ENCODE measurements around the gene DPH7.
"Not testable (repeated sequence)": the region's sequence is repeated elsewhere in the genome, so short reads cannot be mapped to it uniquely, and the experiment has no call there.

The DPH7 gene

GRCh38 chr9:137535120-137535428 lies 43.7 kb downstream of the DPH7 start:
- no peak for DNase-seq
- Mint-ChIP-seq H3K9me3 (peaks cover 13% of the 10 kb centered on the region), H3K4me1 (peaks cover 43% of the 10 kb centered on the region), H3K4me3 (no peak overlapping the region), H3K27me3 (peaks cover 13% of the 10 kb centered on the region), H3K36me3 (peaks cover 16% of the 10 kb centered on the region), H3K27ac (peak overlapping the region; percentile 55)
- CTCF ChIA-PET = interaction anchor here (0.6 to 1.1 kb wide), 8 partner anchors 11 to 92 kb away, joined by 3 to 8 read pairs (median 4); partner anchors contain the start of genes MRPL41 and PNPLA7

DNA sequence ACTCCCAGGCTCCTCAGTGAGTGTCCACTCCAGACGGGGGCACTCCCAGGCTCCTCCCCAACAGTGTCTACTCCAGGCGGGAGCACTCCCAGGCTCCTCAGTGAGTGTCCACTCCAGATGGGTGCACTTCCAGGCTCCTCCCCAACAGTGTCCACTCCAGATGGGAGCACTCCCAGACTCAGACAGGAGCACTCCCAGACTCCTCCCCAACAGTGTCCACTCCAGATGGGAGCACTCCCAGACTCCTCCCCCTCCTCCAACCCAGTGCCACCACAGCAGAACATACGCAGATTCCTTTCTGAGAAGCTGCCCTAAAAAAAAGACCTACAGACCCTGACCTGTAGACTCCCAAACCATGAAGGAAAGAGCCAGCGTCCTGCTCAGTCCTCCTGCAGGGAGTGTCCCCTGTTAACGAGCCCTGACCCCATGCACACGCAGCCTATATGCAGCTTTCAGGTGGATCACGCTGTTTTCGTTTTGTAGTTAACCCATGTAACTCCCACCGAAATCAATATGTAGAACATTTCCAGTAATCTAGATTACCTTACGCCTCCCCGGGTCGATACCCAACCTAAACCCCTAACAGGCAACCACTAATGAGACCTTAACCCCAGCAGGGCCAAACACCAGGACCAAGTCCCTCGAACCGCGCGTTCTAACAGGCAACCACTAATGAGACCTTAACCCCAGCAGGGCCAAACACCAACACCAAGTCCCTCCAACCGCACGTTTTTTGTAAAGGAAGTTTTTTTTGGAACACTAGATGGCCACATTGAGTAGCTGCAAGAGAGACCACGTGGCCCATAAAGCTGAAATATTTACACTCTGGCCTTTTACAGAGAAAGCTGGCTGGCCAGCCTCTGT lies 44.2 kb downstream of the DPH7 start:
- peaks cover 16% of the 10 kb centered on the region for H3K36me3 Mint-ChIP-seq
- peaks cover 43% of the 10 kb centered on the region for H3K4me1 Mint-ChIP-seq
- peaks cover 13% of the 10 kb centered on the region for H3K27me3 Mint-ChIP-seq
- no peak for DNase-seq
- H3K4me3 Mint-ChIP-seq = no peak overlapping the region
- CTCF ChIA-PET = interaction anchor here (0.6 to 1.1 kb wide), 8 partner anchors 12 to 93 kb away, joined by 3 to 8 read pairs (median 4); partner anchors contain the start of genes MRPL41 and PNPLA7
- H3K9me3 Mint-ChIP-seq = peaks cover 13% of the 10 kb centered on the region
- H3K27ac Mint-ChIP-seq = peak overlapping the region; percentile 66

DNA sequence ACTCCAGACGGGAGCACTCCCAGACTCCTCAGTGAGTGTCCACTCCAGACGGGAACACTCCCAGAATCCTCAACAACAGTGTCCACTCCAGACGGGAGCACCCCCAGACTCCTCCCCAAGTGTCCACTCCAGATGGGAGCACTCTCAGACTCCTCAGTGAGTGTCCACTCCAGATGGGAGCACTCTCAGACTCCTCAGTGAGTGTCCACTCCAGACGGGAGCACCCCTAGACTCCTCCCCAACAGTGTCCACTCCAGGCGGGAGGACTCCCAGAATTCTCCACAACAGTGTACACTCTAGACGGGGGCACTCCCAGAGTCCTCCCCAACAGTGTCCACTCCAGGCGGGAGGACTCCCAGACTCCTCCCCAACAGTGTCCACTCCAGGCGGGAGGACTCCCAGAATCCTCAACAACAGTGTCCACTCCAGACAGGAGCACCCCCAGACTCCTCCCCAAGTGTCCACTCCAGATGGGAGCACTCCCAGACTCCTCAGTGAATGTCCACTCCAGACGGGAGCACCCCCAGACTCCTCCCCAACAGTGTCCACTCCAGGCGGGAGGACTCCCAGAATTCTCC lies 45.7 kb downstream of the DPH7 start:
- peaks cover 13% of the 10 kb centered on the region for H3K9me3 Mint-ChIP-seq
- H3K27me3 Mint-ChIP-seq = peaks cover 13% of the 10 kb centered on the region
- CTCF ChIA-PET, H3K27ac Mint-ChIP-seq, H3K4me3 Mint-ChIP-seq, DNase-seq: not testable (repeated sequence)
- peaks cover 16% of the 10 kb centered on the region for H3K36me3 Mint-ChIP-seq
- peaks cover 43% of the 10 kb centered on the region for H3K4me1 Mint-ChIP-seq

DNA sequence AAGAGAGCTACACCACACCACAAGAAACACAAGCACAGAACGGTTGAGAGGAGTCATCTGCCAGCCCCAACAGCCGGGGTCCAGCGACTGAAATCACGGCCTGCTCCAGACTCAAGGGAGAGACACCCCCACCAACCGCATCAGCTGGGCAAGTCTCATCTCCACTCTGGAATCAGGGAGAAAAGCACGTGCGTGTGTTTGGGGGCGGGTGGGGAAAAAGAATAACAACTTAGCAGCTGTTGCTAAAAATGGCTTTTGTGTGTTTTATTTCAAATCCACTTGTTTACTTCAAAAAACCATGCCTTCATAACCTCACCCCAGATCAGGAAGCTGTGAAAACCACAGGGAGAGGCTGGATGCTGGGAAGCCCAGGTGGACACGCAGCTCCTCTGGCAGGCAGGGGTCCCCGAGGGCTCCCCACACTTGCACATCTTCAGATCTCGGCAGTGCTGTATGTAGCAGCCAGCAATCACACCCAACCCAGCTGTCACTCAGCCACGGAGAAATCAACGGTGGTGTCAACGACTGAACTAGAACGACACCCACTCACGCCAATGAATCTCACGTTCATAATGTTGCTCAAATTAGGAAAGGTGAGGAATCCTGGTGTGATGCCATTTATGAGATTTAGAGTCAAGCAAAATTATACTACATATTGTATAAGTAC lies 47.5 kb downstream of the DPH7 start:
- peaks cover 28% of the 10 kb centered on the region for H3K4me1 Mint-ChIP-seq
- H3K27me3 Mint-ChIP-seq = peaks cover 13% of the 10 kb centered on the region
- H3K9me3 Mint-ChIP-seq = peaks cover 4% of the 10 kb centered on the region
- no peak for DNase-seq
- no peak overlapping the region for H3K4me3 Mint-ChIP-seq
- CTCF ChIA-PET = interaction anchor here (0.6 to 0.9 kb wide), 3 partner anchors 15 to 229 kb away, joined by 3 to 4 read pairs (median 3); partner anchors contain the start of gene NRARP
- H3K27ac Mint-ChIP-seq = no peak overlapping the region
- H3K36me3 Mint-ChIP-seq = peaks cover 5% of the 10 kb centered on the region

DNA sequence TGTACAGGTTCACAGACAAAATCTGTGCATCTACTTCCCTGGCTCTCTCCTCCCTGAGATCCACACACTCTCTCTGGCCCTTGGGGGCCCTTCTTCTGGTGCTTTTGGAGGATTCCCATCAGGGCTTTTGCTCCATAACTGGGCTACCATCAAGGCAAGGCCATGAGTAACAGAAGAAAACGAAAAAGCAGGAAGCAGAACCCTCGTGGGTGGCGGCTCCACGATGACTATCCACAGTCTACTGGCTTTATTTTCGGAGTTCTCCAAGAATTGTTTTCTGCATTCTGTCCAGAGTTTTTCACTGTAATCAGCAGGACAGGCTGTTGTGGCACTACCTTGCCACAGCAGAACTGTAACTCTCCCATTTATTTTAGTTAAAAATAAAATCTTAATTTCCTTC lies 48.4 kb downstream of the DPH7 start:
- peaks cover 2% of the 10 kb centered on the region for H3K9me3 Mint-ChIP-seq
- H3K27me3 Mint-ChIP-seq = peaks cover 13% of the 10 kb centered on the region
- H3K36me3 Mint-ChIP-seq = peaks cover 3% of the 10 kb centered on the region
- H3K4me1 Mint-ChIP-seq = peaks cover 25% of the 10 kb centered on the region
- H3K4me3 Mint-ChIP-seq = no peak overlapping the region
- DNase-seq = no peak
- H3K27ac Mint-ChIP-seq = no peak overlapping the region
- CTCF ChIA-PET = no interaction called here

GRCh38 chr9:137524981-137525317 lies 53.8 kb downstream of the DPH7 start:
- Mint-ChIP-seq H3K4me3 (no peak overlapping the region), H3K27me3 (no peaks in the 10 kb centered on the region), H3K36me3 (no peaks in the 10 kb centered on the region), H3K27ac (no peak overlapping the region), H3K4me1 (peaks cover 5% of the 10 kb centered on the region), H3K9me3 (no peaks in the 10 kb centered on the region)
- CTCF ChIA-PET = interaction anchor here (1.0 to 1.8 kb wide), 3 partner anchors 16 to 238 kb away, joined by 3 to 8 read pairs (median 5); no protein-coding TSS in a partner anchor
- no peak for DNase-seq

GRCh38 chr9:137524161-137524980 lies 54.4 kb downstream of the DPH7 start:
- Mint-ChIP-seq H3K36me3 (no peaks in the 10 kb centered on the region), H3K27me3 (no peaks in the 10 kb centered on the region), H3K4me3 (no peak overlapping the region), H3K27ac (no peak overlapping the region), H3K4me1 (peaks cover 5% of the 10 kb centered on the region), H3K9me3 (no peaks in the 10 kb centered on the region)
- CTCF ChIA-PET = interaction anchor here (1.0 to 1.8 kb wide), 3 partner anchors 15 to 238 kb away, joined by 3 to 8 read pairs (median 5); no protein-coding TSS in a partner anchor
- DNase-seq = no peak

- DNase-seq = no peak
- Mint-ChIP-seq H3K9me3 (no peaks in the 10 kb centered on the region), H3K36me3 (no peaks in the 10 kb centered on the region), H3K4me1 (peaks cover 5% of the 10 kb centered on the region), H3K4me3 (no peak overlapping the region), H3K27ac (no peak overlapping the region), H3K27me3 (no peaks in the 10 kb centered on the region)
- CTCF ChIA-PET = no interaction called here
Observed at GRCh38 chr9:137522746-137523455, 55.8 kb downstream of the DPH7 start.

GRCh38 chr9:137521405-137521985 lies 57.2 kb downstream of the DPH7 start:
- Mint-ChIP-seq H3K4me1 (peaks cover 5% of the 10 kb centered on the region), H3K27ac (no peak overlapping the region)
- CTCF ChIA-PET = no interaction called here

GRCh38 chr9:137520614-137521404 lies 57.9 kb downstream of the DPH7 start:
- CTCF ChIA-PET = no interaction called here
- DNase-seq = no peak
- Mint-ChIP-seq H3K9me3 (no peaks in the 10 kb centered on the region), H3K4me1 (peaks cover 5% of the 10 kb centered on the region), H3K4me3 (no peak overlapping the region), H3K27me3 (no peaks in the 10 kb centered on the region), H3K36me3 (no peaks in the 10 kb centered on the region), H3K27ac (no peak overlapping the region)

More at GRCh38 chr9:137521405-137521985, 57.2 kb downstream of the DPH7 start:
- Mint-ChIP-seq H3K36me3 (no peaks in the 10 kb centered on the region), H3K27me3 (no peaks in the 10 kb centered on the region), H3K4me3 (no peak overlapping the region), H3K9me3 (no peaks in the 10 kb centered on the region)
- no peak for DNase-seq

DNA sequence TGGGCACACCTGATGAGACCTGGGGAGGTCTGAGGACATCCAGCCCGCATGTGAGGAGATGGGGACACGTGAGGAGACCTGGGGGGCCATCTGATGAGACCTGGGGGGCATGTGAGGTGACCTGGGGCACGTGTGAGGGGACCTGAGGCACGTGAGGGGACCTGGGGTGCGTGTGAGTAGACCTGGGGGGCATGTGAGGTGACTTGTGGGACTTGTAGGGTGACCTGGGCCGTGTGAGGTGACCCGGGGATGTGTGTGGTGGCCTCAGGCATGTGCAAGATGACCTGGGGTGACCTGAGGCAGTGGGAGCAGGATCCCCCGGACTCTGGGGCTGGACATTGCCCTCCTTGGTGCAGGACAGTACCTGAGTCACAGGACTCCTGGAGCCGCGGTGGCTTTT lies 59.2 kb downstream of the DPH7 start:
- Mint-ChIP-seq H3K27ac (no peak overlapping the region), H3K27me3 (no peaks in the 10 kb centered on the region), H3K4me3 (no peak overlapping the region), H3K4me1 (no peaks in the 10 kb centered on the region), H3K36me3 (no peaks in the 10 kb centered on the region), H3K9me3 (no peaks in the 10 kb centered on the region)
- CTCF ChIA-PET = no interaction called here
- no peak for DNase-seq

GRCh38 chr9:137518661-137519459 lies 59.9 kb downstream of the DPH7 start:
- DNase-seq, H3K27ac Mint-ChIP-seq, H3K36me3 Mint-ChIP-seq, H3K4me3 Mint-ChIP-seq, H3K4me1 Mint-ChIP-seq, H3K9me3 Mint-ChIP-seq, CTCF ChIA-PET, H3K27me3 Mint-ChIP-seq: not testable (repeated sequence)

Data from activated naive CD4-positive, alpha-beta T cell treated with anti-CD3 and anti-CD28 coated beads, Interleukin-2, amount 10 ng/mL, durations not matched to agents 7 days and 5 days (primary cell).